GM21576 (cell line): ENCODE measurements around the gene RPL22L1.
"Not testable (repeated sequence)": the region's sequence is repeated elsewhere in the genome, so short reads cannot be mapped to it uniquely, and the experiment has no call there.

Source experiments
- ATAC-seq: cut with Tn5 transposase; IDR thresholded peaks from one replicate; pipeline ENCODE4 v1.9.1; 2021; ENCODE audit warnings: mild to moderate bottlenecking, moderate library complexity; ENCODE audit not compliant: unreplicated experiment

Gene RPL22L1

GRCh38 chr3:170884109-170884930 is 14.3 kb upstream of the RPL22L1 start:
- not testable (repeated sequence) for ATAC-seq

DNA sequence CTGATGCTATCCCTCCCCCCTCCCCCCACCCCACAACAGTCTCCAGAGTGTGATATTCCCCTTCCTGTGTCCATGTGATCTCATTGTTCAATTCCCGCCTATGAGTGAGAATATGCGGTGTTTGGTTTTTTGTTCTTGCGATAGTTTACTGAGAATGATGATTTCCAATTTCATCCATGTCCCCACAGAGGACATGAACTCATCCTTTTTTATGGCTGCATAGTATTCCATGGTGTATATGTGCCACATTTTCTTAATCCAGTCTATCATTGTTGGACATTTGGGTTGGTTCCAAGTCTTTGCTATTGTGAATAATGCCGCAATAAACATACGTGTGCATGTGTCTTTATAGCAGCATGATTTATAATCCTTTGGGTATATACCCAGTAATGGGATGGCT is 8.7 kb upstream of the RPL22L1 start:
- ATAC-seq, result not testable (repeated sequence)

- not testable (repeated sequence) for ATAC-seq
Observed at GRCh38 chr3:170877311-170877710, 7.3 kb upstream of the RPL22L1 start.

DNA sequence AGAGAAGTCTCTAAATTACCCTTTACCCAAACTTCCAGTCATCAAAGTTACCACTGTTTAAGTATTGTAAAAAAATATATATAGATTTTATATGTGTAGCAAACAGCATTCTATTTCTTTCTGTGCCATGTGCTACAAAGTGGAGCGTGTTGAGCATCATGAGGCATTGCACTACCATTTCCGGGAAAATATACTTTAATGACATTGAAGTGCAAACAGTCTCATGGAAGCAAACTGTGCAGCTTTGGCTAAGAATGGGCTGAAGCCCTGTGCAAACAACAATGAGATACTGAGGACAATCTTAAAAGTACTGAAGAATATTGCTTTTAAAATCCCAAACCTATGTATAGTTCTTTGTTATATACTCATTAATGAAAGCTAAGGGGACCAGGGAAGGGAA is 6.5 kb upstream of the RPL22L1 start:
- no peak for ATAC-seq

DNA sequence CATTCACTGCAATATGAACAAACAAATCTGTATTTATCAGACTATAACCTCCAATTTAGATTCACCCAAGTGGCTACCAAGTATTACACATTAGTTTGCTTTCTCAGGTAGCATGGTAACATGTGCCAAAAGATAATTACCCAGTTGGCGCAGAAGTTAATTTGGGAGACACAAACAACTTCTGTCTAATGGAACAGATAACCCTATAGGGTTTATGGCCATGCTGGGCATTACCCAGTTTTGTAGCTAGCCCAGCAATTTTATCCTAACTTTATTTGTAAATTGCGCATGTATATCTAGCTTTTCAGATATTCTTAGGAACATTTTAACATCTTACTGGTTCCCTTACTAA is 780 bp downstream of the RPL22L1 start:
- ATAC-seq, result no peak

GRCh38 chr3:170868577-170869238 is 1.3 kb downstream of the RPL22L1 start:
- ATAC-seq, result no peak

DNA sequence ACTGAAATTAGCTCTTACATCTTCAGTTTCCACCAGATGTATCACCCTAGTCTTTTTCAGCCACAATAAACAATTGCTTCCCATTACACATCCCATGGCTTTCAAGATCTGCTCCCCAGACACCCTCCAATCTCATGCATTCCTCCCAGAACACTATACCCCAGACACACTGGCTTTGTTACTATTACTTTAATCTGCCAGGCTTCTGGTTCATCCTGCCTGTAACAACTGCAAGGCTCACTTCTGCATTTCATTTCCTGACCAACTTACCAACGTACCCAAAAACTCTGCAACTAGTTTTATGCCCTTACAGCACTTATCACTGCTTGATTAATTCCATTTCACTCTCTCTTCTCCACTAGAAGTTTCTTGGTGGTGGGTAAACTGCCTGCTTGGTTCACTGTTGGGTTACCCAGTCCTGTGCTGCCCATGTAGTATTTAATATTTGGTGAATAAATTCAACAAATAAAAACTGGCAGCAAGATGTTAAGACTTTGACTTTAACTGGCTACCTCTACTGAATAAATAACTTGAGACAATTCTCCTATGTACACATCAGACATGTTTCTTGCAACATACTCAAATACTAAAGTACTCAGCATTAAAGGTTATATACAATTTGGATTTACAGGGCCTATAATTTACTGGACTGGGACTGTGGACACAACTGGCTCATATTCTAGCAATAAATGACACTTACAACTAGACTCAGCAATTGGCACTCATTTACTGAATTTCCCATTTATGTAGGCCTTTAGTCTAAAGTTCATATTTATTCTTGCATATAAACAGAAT is 2.7 kb downstream of the RPL22L1 start:
- peak; percentile 31 for ATAC-seq

DNA sequence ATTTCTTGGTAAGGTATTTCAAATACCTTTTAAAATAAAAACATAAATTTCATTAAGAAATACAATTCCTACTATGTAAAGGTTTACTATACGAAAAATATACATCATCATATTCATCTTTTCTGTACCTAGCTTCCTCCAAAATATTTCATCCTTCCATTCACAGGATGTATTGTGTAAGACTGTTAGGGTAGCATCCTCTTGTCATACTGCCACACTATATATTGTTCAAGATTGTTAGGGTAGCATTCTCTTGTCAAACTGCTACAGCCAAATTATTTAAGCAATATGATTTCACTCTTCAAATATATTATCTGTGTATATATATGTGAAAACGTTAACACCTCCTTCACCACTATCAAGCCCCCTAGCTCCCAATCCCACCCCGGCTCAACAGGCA is 3.5 kb downstream of the RPL22L1 start:
- no peak for ATAC-seq

DNA sequence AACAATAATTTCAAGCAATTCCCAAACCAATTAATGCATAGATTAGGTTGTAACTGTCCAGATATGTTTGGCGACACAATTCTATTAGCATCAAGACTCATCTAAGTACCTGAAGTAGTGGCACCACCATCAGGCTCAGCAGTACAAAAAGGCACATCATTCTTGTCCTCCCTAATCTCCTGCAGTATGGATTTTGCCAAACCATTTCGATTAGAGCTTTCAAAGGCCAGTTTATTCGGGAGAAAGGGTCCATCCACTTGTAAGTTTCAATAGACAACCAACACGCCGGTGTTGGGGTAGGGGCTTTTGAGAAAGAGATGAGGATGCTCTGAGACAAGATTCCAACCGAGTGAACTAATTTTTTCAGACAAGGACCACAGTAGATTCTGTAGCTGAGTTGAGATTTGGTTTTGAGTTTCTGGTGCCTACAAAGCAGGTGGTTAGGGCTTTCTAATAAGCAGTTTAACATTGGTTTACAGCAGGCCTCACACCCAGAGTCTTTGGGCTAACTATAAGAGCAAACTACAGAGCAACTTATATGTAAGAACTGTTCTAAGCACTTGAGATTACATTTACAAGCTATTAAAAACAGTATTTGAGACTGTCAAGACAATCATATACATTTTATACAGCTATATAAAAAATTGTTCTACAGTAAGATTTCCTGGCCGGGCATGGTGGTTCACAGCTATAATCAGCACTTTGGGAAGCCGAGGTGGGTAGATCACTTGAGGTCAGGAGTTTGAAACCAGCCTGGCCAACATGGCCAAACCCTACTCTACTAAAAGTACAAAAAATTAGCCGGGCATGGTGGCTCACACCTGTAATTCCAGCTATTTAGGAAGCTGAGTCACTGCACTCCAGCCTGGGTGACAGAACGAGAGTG is 4.5 kb downstream of the RPL22L1 start:
- ATAC-seq, result no peak

DNA sequence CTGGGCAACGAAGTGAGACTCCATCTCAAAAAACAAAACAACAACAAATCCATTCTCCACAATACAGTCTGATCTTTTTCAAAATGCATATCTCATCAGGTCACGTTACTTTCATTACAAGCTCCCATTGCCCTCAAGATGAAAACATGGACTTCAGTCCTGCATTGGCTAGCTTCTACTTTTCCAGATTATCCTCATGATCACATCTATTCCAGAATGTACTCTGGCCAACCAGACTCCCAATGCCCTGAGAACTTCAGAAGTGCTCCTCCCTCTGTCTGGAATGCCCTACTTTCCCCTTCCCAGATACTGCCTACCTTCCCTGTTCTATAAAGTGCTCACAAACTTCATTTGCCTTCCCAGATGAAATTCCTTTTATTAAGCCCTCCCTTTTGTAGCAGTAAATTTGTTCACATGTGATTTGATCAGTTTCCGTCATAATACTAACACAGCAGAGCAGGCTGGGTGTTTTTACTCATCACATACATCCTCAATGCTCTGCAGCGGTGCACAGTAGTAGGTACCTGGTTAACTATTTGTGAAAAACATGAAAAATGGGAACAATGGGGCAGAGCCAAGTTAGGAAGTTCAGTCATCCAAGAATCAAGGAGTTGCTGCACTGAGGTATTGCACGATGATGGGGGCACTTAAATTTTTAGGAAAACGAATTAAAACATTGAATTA is 5.3 kb downstream of the RPL22L1 start:
- ATAC-seq, result no peak

DNA sequence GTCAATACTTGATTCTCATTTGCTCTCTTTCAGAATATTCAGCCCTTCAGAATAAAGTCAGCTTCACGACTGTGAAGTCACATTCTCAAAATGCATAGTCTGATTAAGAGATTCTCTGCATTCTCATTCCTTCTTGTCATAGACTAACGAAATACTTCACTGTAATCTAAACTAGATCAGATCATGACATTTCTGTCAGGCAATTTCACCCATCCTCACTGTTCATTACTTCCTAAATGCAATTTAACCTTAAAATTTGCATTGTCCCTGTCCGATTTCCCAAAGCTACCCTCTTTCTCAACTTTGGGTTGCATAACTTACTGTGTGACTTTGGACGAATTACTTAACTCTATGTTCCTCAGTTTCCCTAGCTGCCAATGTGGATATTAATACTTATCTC is 6.2 kb downstream of the RPL22L1 start:
- no peak for ATAC-seq

DNA sequence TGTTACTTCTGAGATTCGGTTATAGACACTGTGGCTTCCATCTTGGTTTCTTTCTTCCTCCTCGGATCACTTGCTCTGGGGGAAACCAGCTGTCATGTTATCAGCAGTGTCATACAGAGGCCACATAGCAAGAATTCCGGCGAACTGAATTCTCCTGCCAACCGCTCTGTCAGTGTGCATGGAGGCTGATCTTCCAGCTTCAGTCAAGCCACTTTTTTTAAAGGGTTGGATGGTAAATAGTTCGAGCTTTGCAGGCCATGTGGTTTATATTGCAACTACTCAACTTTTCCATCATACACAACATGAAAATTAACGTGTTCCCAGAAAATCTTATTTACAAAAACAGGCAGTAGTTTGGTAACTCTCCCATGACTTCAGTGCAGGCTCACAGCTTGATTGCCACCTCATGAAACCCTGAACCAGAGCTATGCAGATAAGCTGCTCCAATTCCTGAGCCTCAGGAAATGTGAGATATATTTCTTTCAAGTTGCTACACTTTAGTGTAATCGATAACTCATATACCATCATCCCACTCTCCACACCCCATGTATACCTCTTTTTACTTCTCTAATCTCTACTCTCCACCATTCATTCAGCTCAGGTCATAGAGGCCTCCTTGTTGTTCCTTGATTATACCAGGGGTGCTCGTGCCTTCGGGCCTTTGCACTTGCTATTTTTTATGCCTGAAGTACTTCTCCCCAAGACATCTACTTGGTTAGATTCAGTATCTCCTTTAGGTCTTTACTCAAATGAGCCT is 7.2 kb downstream of the RPL22L1 start:
- no peak for ATAC-seq

- no peak for ATAC-seq
Observed at GRCh38 chr3:170858599-170858998, 11.4 kb downstream of the RPL22L1 start.

DNA sequence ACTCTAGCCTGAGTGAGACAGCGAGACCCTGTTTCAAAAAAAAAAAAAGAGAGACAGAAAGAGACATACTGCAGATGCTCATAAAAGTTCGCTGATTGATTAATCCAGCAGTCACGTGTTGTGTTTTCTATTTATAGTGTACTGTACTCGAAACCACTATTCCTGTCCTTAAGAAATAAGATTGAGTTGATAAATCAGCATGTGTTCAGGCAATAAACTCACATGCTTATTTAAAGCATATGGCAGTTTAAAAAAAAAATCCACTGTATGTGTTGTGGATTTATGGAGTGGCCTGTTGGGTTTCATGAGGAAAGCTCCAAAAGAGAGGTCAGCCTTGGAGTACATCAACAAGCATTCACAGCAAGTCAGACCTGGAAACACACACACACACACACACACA is 17.7 kb downstream of the RPL22L1 start:
- no peak for ATAC-seq

DNA sequence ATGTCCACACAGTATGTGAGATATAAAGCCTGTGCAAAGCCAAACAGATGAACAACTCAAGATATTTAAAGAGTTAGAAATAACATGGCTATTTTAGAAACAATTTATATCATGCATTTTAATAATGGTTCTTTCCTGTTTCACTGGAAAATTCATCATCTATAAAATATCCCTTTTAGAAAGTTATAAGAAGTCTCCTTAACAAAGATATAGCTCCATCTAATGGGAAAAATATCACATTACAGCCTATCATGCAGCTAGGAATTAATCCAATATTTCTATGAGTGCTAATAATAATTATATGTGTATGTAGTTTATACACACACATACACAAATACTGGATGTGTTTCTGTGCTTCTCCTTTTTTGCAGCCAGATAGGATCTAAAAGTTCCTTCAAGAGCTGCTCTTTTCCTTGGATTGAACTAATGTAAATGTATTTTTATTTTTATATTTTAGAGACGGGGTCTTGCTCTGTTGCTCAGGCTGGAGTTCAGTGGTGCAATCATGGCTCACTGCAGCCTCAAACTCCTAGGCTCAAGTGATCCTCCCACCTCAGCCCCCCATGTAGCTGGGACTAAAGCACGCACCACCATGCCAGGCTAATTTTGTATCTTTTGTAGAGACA is 21.6 kb downstream of the RPL22L1 start:
- ATAC-seq, result no peak

- no peak for ATAC-seq
Observed at GRCh38 chr3:170844377-170844776, 25.6 kb downstream of the RPL22L1 start.

- no peak for ATAC-seq
Observed at GRCh38 chr3:170840291-170840859, 29.6 kb downstream of the RPL22L1 start.

DNA sequence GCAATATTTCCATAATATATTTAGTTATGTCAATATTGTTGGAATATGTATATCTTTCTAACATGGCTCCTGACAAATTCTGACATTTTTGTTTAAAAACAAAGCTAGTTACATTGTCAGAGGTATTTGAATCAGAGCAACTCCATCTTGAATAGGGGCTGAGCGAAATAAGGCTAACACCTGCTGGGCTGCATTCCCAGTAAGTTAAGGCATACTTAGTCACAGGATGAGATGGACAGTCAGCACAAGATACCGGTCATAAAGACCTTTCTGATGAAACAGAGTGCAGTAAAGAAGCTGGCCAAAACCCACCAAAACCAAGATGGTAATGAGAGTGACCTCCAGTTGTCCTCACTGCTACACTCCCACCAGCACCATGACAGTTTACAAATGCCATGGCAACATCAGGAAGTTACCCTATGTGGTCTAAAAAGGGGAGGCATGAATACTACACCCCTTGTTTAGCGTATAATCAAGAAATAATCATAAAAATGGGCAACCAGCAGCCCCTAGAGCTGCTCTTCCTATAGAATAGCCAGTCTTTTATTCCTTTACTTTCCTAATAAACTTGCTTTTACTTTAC is 30.4 kb downstream of the RPL22L1 start:
- no peak for ATAC-seq
